Stimulated activated CD4-positive, alpha-beta T cell treated with anti-CD3 and anti-CD28 coated beads, Interleukin-1b, Interleukin-23, amount 100 ng/mL, for 4 hours (primary cell): ENCODE data around the gene GMPR2.
A peak's percentile ranks its signal among the peaks of the same experiment; 100 is the strongest.
"Not testable (repeated sequence)": the region's sequence is repeated elsewhere in the genome, so short reads cannot be mapped to it uniquely, and the experiment has no call there.

Experiments used
- DNase-seq, 2 donors: peaks; one replicate each; pipeline ENCODE4 v3.0.0-alpha.2; 2020; ENCODE audit warnings: low read depth in 2 of 2

Gene GMPR2

DNA sequence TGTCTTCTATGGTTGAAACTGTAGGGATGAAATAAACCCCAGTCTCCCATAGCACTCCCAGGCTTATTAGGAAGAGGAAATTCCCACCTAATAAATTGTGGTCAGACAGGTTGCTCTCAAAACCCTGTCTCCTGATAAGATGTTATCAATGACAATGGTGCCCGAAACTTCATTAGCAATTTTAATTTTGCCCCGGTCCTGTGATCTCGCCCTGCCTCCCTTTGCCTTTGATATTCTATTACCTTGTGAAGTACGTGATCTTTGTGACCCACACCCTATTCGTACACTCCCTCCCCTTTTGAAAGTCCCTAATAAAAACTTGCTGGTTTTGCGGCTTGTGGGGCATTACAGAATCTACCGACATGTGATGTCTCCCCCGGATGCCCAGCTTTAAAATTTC, 30.2 kb upstream of the GMPR2 start:
- not testable (repeated sequence) for DNase-seq

GRCh38 chr14:24203249-24203886, 29.4 kb upstream of the GMPR2 start:
- DNase-seq, result not testable (repeated sequence)

GRCh38 chr14:24204163-24205146, 28.3 kb upstream of the GMPR2 start:
- DNase-seq, result no peak

- no peak for DNase-seq
These were observed 26.2 kb upstream of the GMPR2 start for GRCh38 chr14:24206260-24207103.

GRCh38 chr14:24207104-24207551, 25.6 kb upstream of the GMPR2 start:
- no peak for DNase-seq

GRCh38 chr14:24207625-24208024, 25.1 kb upstream of the GMPR2 start:
- no peak for DNase-seq

GRCh38 chr14:24211311-24211710, 21.4 kb upstream of the GMPR2 start:
- no peak for DNase-seq

- peak; percentile 89 for DNase-seq
These were observed 19.5 kb upstream of the GMPR2 start, which contains the start of gene CHMP4A for GRCh38 chr14:24212924-24213865. Gene CHMP4A (minus strand): TSS chr14:24213488. CDS start chr14:24213439, 49 bp downstream.

DNA sequence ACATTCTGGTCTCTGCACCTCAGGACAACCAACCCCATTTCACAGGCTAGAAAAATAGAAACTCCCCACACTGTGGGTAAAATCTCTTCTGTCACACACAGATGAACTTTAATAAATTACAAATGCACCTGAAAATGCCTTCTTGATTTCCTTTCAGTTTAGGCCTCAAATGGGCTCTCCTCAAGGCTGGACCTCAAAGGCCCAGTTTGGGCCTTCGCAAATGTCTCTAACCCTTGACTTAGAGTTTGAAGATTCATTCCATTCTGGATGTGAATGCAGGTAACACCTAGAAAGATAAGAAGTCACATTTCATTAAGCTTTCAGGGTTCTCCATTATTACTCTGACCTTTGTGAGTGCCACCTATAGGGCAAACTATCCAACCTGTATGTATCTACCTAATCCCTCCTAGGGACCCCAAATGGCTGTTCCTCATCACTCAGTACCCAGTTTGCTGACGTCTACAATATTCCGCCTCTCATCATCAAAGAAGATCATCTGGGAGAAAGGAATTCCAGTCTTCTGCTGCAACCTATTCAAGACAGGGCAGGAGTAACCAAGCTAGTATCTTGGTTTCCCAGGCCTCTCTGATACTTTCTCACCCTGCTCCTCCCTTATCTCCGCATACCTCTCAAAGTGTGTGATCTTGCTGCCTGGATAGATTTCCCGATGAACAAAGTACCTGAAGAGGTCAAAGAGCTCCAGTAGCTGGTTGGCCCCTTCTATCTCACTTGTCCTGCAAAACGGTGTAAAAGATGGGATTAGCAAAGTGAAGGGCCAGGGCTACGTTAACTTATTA, 18.7 kb upstream of the GMPR2 start:
- no peak for DNase-seq

DNA sequence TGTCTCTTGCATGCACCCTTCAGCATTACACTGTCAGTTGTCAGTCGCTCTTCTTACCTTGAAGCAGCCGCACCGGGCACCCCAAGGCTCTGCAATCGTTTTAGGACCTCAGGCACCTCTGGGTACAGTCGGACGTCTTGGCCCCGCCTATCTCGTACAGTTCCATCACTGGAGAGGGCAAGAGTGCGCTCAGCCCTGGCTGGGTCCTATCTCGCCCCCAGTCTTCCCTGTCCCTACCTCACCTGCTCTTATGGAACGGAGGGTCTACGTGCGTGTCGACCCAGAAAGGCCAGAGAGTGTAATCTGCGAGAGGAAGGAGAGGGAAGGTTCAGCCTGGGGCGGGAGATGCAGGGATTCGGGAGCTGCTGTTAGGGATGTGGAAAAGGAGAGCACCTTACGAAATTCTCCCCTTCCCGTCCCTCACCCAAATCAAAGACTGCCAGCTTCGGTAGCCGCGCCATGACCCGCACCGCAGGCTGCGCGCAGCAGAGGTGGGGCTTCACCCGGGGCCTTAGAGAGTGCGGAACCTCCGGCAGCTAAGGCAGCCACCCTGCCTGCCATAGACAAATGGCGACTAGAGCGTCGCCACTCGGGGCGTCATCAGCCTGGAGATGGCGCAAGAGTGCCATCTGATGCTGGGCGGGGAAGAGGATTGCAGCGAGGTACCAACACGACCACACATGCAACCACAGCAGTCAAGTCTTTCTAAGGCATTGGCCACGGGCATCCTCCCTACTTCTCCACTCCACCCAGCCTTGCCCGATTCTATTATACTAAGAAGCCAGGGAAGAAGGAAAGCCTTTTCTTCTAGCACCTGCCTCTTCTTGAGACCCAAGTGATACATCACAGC, 17.0 kb upstream of the GMPR2 start, which contains the start of gene MDP1:
TSS of gene MDP1 (minus strand) at position 572 of the 850 bp plus-strand sequence. CDS start at position 461, 111 bp downstream.
- DNase-seq, result peak; percentile 72 to 75

DNA sequence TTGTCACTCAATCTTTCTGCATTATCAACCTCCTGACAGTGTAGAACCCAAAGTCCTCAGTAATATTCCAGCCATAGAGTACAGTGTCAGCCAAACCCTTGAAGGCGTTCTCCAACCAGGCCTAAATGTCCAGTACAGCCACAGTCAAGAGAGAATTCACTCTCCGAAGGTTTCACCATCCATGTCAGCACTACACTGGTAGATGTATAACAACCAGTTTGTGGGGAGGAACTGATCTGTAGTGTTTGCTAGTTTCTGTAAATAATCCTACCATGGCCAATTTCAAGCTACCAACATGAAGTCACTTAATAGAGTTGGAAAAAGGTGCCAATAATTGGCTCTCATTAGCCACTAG, 16.4 kb upstream of the GMPR2 start:
- no peak for DNase-seq

DNA sequence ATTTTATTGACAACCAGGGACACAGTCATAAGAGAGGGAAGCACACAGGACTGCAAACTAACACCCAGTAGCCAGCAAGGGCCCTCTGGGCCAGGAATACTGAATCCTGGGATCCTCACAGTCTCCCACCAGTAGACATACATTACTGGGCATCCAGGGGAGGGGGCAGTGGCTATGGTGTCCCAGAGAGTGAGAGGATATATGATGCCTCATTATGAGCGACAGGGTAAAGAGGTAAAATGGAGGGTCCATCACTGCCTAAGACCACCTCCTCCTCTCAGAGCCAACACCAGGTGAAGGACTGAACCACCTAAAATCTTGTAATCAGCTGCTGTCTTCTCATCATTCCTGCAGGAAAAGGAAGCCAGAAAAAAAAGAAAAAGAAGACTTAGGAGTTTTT, 15.9 kb upstream of the GMPR2 start:
- DNase-seq, result not testable (repeated sequence)

- DNase-seq, result no peak
These were observed 13.6 kb upstream of the GMPR2 start for GRCh38 chr14:24219080-24219479.

GRCh38 chr14:24219521-24219920, 13.2 kb upstream of the GMPR2 start:
- DNase-seq, result no peak

- not testable (repeated sequence) for DNase-seq
These were observed 9.7 kb upstream of the GMPR2 start for GRCh38 chr14:24222987-24223386.

- no peak for DNase-seq
These were observed 8.1 kb upstream of the GMPR2 start for GRCh38 chr14:24224618-24225071.

DNA sequence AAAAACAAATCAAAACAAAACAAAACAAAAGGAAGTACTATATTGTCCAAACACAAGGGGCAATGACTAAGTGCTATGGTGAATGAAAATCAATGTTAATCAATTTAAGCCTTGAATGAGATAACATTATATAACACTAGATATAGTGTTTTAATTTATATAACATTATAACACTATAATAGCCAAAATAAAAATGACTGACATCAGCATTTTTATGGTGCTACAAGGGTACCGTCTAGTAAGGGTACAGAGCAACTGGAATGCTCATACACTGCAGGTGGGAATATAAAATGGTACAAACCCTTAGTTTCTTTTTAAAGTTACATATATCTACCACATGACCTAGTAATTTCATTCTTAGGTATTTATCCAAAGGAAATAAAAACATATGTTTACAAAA, 6.3 kb upstream of the GMPR2 start:
- DNase-seq, result no peak

GRCh38 chr14:24228902-24229301, 3.8 kb upstream of the GMPR2 start:
- DNase-seq, result no peak
